Activated CD4-positive, alpha-beta T cell treated with anti-CD3 and anti-CD28 coated beads, Interleukin-2, amount 10 ng/mL, durations not matched to agents 7 days and 5 days (primary cell): ENCODE data around the gene SRMS. TPM values are rescaled to one million over a fixed set of nuclear protein-coding genes. Genes with fewer than 3 reads are reported as not detected.
"Not testable (repeated sequence)": the region's sequence is repeated elsewhere in the genome, so short reads cannot be mapped to it uniquely, and the experiment has no call there.

Experiments used
- CTCF ChIA-PET: fragments of 350-600 bp; sonication (Branson Sonifier 250); formaldehyde crosslinking; loops from one replicate; lab custom pipeline; 2021; ENCODE audit warnings: antibody characterized with exemption; lab: Charles Lee
- POLR2A ChIA-PET: fragments of 350-600 bp; sonication (Branson Sonifier 250); formaldehyde crosslinking; loops from one replicate; lab custom pipeline; 2021; ENCODE audit warnings: antibody characterized with exemption; lab: Charles Lee
- DNase-seq: peaks from one replicate; pipeline ENCODE4 v3.0.0-alpha.2; 2020
- H3K27ac Mint-ChIP-seq: one replicate; pipeline ENCODE4 v1.8.0; 2021; ENCODE audit warnings: mild to moderate bottlenecking, moderate library complexity, mixed read lengths
- H3K27me3 Mint-ChIP-seq: one replicate; pipeline ENCODE4 v1.8.0; 2021; ENCODE audit warnings: mixed read lengths
- H3K36me3 Mint-ChIP-seq: one replicate; pipeline ENCODE4 v1.8.0; 2021; ENCODE audit warnings: low read depth, mixed read lengths
- H3K4me1 Mint-ChIP-seq: one replicate; pipeline ENCODE4 v1.8.0; 2021; ENCODE audit warnings: mixed read lengths
- H3K4me3 Mint-ChIP-seq: one replicate; pipeline ENCODE4 v1.8.0; 2021; ENCODE audit warnings: mild to moderate bottlenecking, moderate library complexity, mixed read lengths
- H3K9me3 Mint-ChIP-seq: one replicate; pipeline ENCODE4 v1.8.0; 2021; ENCODE audit warnings: mixed read lengths
- total RNA-seq, 2 experiments: library from RNA; stranded (reverse); gene quantifications; one replicate each; pipeline ENCODE4 v1.2.3, GENCODE V29; 2021

The SRMS gene
- total RNA-seq, 2 experiments from 2014 or later: not detected

DNA sequence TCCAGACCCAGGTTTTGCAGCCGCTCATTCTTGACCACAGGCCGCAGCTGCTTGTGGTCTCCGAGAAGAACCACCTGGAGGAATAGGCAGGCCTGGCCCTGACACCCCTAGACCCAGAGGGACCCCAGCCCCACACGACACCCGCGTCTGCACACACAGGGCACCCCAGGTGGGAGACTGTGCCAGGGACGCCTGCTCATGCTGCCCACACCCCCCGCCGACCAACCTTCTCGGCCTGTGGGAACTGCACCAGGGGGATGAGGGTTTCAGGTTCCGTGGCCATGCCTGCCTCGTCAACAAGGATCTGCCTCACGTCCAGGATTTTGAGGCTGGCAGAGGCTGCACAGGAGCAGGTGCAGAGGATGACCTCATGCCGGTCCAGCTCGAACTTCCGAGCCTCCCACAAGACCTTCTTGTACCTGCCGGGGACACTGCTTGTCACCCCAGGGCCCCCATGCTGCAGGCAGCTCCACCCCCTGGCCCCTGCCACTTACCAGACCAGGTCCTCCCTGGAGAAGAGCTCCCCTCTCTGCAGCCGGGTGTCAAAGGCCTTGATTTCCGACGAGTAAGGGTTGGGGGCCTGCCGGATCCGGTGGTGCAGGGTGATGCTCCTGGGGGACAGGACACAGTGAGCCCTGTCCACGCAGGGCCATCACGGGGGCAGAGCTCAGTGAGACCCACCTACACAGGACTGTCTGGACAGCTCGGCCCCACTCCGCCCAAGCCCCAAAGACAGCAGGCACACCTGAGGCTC, 13.5 kb upstream of the SRMS start:
- CTCF ChIA-PET: interaction anchor here (0.9 to 1.6 kb wide), 2 partner anchors 23 to 81 kb away, joined by 3 to 5 read pairs; partner anchors contain the start of gene PTK6

GRCh38 chr20:63560333-63560805, 12.8 kb upstream of the SRMS start:
- ChIA-PET CTCF (no interaction called here), POLR2A (no interaction called here)
- no peak overlapping the region for H3K27ac Mint-ChIP-seq
- H3K9me3 Mint-ChIP-seq: peaks cover 2% of the 10 kb centered on the region
- peaks cover 20% of the 10 kb centered on the region for H3K36me3 Mint-ChIP-seq
- DNase-seq: no peak
- no peak overlapping the region for H3K4me3 Mint-ChIP-seq
- H3K4me1 Mint-ChIP-seq: peaks cover 2% of the 10 kb centered on the region
- H3K27me3 Mint-ChIP-seq: no peaks in the 10 kb centered on the region

More for the DNA sequence above, 13.5 kb upstream of the SRMS start:
- Mint-ChIP-seq H3K27me3 (no peaks in the 10 kb centered on the region), H3K27ac (no peak overlapping the region), H3K36me3 (peaks cover 25% of the 10 kb centered on the region), H3K4me3 (no peak overlapping the region), H3K4me1 (peaks cover 2% of the 10 kb centered on the region), H3K9me3 (peaks cover 2% of the 10 kb centered on the region)
- DNase-seq: no peak
- POLR2A ChIA-PET: no interaction called here

DNA sequence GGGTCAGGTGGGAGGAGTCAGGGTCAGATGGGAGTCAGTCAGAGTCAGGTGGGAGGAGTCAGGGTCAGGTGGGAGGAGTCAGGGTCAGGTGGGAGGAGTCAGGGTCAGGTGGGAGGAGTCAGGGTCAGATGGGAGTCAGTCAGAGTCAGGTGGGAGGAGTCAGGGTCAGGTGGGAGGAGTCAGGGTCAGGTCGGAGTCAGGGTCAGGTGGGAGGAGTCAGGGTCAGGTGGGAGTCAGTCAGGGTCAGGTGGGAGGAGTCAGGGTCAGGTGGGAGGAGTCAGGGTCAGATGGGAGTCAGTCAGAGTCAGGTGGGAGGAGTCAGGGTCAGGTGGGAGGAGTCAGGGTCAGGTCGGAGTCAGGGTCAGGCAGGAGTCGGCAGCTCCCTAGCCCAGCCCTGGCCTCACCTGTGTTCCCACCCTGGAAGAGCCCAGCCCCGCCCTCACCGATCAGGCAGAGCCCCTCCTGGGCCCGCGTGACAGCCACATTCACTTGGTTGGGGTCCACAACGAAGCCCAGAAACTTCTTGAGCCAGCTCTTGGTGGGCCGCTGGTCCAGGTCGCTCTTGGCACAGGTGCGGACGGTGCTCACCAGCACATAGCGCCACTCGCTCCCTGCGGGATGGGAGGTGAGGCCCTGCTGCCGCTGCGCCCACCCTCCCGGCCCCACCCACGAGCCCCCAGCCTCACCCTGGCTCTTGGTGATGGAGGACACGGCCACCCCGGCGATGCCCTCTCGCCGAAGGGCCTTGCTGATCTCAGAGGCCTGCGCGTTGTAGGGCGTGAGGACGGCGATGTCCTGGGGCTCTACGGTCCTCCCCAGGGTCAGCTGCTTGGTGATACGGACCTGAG, 12.2 kb upstream of the SRMS start:
- H3K9me3 Mint-ChIP-seq, H3K27ac Mint-ChIP-seq, H3K4me1 Mint-ChIP-seq, POLR2A ChIA-PET, H3K27me3 Mint-ChIP-seq, CTCF ChIA-PET, H3K4me3 Mint-ChIP-seq: not testable (repeated sequence)
- DNase-seq: peak; percentile 48
- peaks cover 20% of the 10 kb centered on the region for H3K36me3 Mint-ChIP-seq

- ChIA-PET POLR2A (no interaction called here), CTCF (no interaction called here)
- no peaks in the 10 kb centered on the region for H3K27me3 Mint-ChIP-seq
- H3K27ac Mint-ChIP-seq: no peak overlapping the region
- no peak overlapping the region for H3K4me3 Mint-ChIP-seq
- peaks cover 4% of the 10 kb centered on the region for H3K4me1 Mint-ChIP-seq
- H3K36me3 Mint-ChIP-seq: peaks cover 20% of the 10 kb centered on the region
- DNase-seq: no peak
- H3K9me3 Mint-ChIP-seq: peaks cover 2% of the 10 kb centered on the region
Measured at GRCh38 chr20:63558804-63559484, 11.4 kb upstream of the SRMS start.

DNA sequence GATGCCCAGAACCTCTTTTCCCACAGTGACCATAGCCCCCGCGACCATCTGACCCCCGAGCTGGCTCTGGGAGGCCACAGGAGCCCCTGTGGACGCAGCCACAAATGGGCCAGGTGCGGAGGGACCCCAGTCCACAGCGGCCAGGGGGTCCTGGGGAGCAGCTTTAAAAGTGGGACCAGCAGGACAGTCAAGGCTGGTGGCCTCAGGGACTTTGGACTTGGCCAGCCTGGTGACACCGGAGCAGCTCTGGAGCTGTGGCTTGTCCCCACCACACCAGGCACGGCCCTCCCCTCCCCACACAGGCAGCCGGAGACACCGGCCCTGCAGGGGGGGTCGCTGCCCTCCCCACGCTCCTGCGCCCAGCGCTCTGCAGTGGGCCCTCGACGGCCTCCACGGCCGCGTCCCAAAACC, 9.9 kb upstream of the SRMS start:
- ChIA-PET POLR2A (no interaction called here), CTCF (interaction anchor here (0.8 to 2.3 kb wide), 3 partner anchors 13 to 101 kb away, joined by 3 to 12 read pairs (median 3); partner anchors contain the start of genes PTK6 and RTEL1)
- H3K9me3 Mint-ChIP-seq: peaks cover 2% of the 10 kb centered on the region
- no peak overlapping the region for H3K27ac Mint-ChIP-seq
- DNase-seq: no peak
- no peak overlapping the region for H3K4me3 Mint-ChIP-seq
- H3K27me3 Mint-ChIP-seq: no peaks in the 10 kb centered on the region
- peaks cover 14% of the 10 kb centered on the region for H3K4me1 Mint-ChIP-seq
- H3K36me3 Mint-ChIP-seq: peaks cover 20% of the 10 kb centered on the region

GRCh38 chr20:63556873-63557478, 9.4 kb upstream of the SRMS start:
- ChIA-PET CTCF (interaction anchor here (0.8 to 2.3 kb wide), 3 partner anchors 13 to 101 kb away, joined by 3 to 12 read pairs (median 3); partner anchors contain the start of genes PTK6 and RTEL1), POLR2A (no interaction called here)
- peaks cover 20% of the 10 kb centered on the region for H3K36me3 Mint-ChIP-seq
- no peak overlapping the region for H3K27ac Mint-ChIP-seq
- peaks cover 18% of the 10 kb centered on the region for H3K4me1 Mint-ChIP-seq
- no peaks in the 10 kb centered on the region for H3K27me3 Mint-ChIP-seq
- H3K4me3 Mint-ChIP-seq: no peak overlapping the region
- H3K9me3 Mint-ChIP-seq: peaks cover 2% of the 10 kb centered on the region
- no peak for DNase-seq

GRCh38 chr20:63555661-63556381, 8.3 kb upstream of the SRMS start:
- DNase-seq: no peak
- Mint-ChIP-seq H3K4me1 (peaks cover 19% of the 10 kb centered on the region), H3K4me3 (no peak overlapping the region), H3K27me3 (peaks cover 4% of the 10 kb centered on the region), H3K36me3 (peaks cover 15% of the 10 kb centered on the region), H3K27ac (no peak overlapping the region), H3K9me3 (peaks cover 2% of the 10 kb centered on the region)
- POLR2A ChIA-PET: no interaction called here
- CTCF ChIA-PET: interaction anchor here (1.1 to 2.3 kb wide), 4 partner anchors 10 to 18 kb away, joined by 3 to 12 read pairs (median 4); partner anchors contain the start of gene PTK6

- Mint-ChIP-seq H3K27ac (no peak overlapping the region), H3K4me3 (peak overlapping the region; percentile 32), H3K4me1 (peaks cover 17% of the 10 kb centered on the region), H3K36me3 (peaks cover 8% of the 10 kb centered on the region), H3K27me3 (peaks cover 6% of the 10 kb centered on the region), H3K9me3 (no peaks in the 10 kb centered on the region)
- ChIA-PET POLR2A (no interaction called here), CTCF (interaction anchor here (1.1 to 1.4 kb wide), 5 partner anchors 11 to 20 kb away, joined by 3 to 10 read pairs (median 4); partner anchors contain the start of genes HELZ2 and PTK6)
- no peak for DNase-seq
Measured at GRCh38 chr20:63554361-63555278, 7.1 kb upstream of the SRMS start.

- ChIA-PET POLR2A (no interaction called here), CTCF (interaction anchor here (1.3 to 1.4 kb wide), 2 partner anchors 12 to 16 kb away, joined by 4 to 10 read pairs; partner anchors contain the start of gene PTK6)
- Mint-ChIP-seq H3K36me3 (peaks cover 5% of the 10 kb centered on the region), H3K4me3 (peak within 1 kb of the TSS; percentile 41), H3K27ac (peak within 1 kb of the TSS; percentile 90), H3K4me1 (peaks cover 17% of the 10 kb centered on the region), H3K27me3 (peaks cover 11% of the 10 kb centered on the region), H3K9me3 (no peaks in the 10 kb centered on the region)
- DNase-seq: no peak
Measured at GRCh38 chr20:63553933-63554290, 6.4 kb upstream of the SRMS start, which contains the start of gene FNDC11. Gene FNDC11, plus strand, starts transcription at chr20:63554159. Its CDS starts 1,505 bp downstream, at chr20:63555664.

- CTCF ChIA-PET: interaction anchor here (0.6 to 4.7 kb wide), 5 partner anchors 11 to 409 kb away, joined by 3 to 41 read pairs (median 4); partner anchors contain the start of gene PTK6
- H3K9me3 Mint-ChIP-seq: no peaks in the 10 kb centered on the region
- H3K4me1 Mint-ChIP-seq: peaks cover 17% of the 10 kb centered on the region
- peak overlapping the region; percentile 90 for H3K27ac Mint-ChIP-seq
- H3K27me3 Mint-ChIP-seq: peaks cover 14% of the 10 kb centered on the region
- peak overlapping the region; percentile 41 for H3K4me3 Mint-ChIP-seq
- H3K36me3 Mint-ChIP-seq: peaks cover 2% of the 10 kb centered on the region
- peak; percentile 81 for DNase-seq
- POLR2A ChIA-PET: no interaction called here
Measured at GRCh38 chr20:63553251-63553932, 5.8 kb upstream of the SRMS start.
